D341Med (cell line): ENCODE results near the gene CPNE5.
A peak's percentile ranks its signal among the peaks of the same experiment; 100 is the strongest.

Experiments
- DNase-seq: peaks from one replicate; pipeline ENCODE4 v3.0.0; 2012; ENCODE audit warnings: low spot score

Gene CPNE5

DNA sequence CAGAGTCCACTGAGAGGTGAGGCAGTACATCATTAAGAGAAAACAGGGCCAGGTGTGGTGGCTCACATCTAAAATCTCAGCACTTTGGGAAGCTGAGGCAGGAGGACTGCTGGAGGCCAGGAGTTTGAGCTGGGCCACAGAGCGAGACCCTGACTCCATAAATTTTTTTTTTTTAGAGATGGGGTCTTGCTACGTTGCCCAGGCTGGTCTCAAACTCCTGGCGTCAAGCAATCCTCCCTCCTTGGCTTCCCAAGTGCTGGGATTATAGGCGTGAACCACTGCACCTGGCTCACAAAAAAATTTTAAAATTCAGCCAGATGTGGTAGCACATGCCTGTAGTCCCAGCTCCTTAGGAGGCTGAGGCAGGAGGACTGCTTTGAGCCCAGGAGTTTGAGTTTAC lies 18.1 kb upstream of the CPNE5 start:
- DNase-seq, result no peak

GRCh38 chr6:36856277-36856676 lies 17.0 kb upstream of the CPNE5 start:
- peak; percentile 12 for DNase-seq

DNA sequence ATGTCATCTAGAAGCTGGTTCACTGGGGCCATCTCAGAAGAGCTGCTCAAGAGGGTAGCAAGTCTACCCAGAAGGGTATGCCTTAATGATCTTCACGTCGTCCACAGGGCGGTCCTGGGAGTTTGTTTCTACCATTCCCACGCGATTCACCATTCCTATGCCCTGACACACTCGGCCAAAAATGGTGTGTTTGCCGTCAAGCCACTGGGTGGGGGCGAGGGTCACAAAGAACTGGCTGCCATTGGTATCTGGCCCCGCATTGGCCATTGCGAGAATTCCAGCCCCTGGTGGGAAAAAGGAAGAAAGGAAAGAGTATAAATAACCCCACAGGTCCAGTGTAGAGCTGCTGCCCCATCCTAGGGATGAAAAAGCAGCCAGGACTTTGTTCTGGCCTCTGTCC lies 16.5 kb upstream of the CPNE5 start:
- peak; percentile 8 for DNase-seq

GRCh38 chr6:36853325-36853724 lies 14.1 kb upstream of the CPNE5 start:
- DNase-seq, result no peak

GRCh38 chr6:36852481-36853147 lies 13.4 kb upstream of the CPNE5 start:
- DNase-seq, result no peak

- DNase-seq, result no peak
These were observed 12.4 kb upstream of the CPNE5 start for GRCh38 chr6:36851626-36852025.

DNA sequence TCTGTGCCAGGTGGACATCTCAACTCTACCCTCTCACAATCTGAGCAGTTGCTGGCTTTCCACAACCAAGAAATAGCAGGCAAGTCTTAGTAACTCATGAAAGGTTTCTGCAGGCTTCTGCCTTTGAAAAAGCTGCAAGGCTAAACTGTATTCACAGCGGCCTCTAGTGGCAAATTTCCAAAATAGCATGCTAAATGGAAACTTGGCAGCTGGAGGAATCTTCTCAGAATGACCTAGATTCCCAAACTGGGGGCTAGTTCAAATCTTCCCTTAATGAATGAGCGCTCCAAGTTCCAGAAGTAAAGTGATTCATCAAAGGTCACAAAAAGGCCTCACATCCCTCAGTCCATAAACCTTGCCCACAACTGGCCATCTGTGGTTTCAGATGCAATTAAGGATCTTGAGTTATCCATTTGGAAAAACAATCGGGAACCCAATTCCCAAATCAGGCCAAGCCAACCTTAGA lies 11.9 kb upstream of the CPNE5 start:
- DNase-seq, result peak; percentile 66

DNA sequence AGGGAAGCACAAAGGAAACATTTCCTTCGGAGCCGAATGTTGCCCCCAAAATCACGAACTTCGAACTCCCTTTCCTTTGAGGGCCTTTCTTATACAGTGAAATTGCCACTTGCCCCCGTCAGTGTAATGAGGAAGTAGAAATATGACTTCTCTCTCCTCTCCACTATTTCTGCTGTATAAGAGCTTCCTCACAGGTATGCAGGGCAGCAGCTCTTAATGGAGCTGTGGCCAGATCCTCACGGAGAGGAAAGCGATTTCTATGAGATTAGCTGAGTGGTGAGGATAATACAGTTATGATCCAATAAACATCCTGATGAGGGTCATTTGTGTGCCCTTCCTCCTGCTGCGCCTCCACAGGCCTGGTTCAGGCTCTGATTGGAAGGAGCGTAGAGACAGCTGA lies 10.8 kb upstream of the CPNE5 start:
- no peak for DNase-seq

DNA sequence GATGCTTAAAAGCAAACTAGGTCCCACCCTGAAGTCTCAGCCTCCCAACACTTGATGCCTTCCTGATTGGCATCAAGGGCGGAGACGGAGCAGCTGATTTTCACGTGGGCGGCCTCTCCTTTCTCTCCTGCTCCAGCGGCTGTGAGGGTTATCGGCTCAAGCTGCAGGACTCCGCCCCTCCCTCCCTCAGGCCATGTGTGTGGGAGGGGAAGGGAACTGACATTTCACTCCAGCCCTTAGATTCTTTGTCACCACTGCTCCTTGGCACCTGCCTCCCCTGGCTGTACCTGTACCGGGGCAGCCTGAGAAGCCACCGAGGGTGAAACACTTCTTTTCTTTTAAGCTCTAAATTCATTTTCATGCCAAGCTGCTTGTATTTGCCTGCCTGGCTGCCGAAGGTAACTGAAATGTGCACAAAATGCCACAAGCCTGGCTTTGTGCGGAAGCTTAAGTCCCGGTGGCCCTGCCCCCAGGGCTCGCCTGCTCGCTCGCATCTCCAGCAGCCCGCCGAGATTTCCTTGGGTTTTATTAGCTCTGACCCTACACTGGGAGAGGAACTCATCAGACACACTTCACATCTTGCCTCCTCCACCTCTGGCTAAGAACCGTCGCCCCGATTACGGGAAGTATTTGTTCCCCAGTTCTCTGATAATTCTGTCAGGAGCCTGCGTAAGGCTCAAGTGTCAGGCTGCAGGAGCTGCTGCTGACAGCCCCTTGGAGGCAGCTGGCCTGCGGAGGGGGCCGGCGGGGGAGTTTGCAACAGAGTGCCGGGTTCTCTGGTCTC lies 9.6 kb upstream of the CPNE5 start:
- peak; percentile 24 for DNase-seq

DNA sequence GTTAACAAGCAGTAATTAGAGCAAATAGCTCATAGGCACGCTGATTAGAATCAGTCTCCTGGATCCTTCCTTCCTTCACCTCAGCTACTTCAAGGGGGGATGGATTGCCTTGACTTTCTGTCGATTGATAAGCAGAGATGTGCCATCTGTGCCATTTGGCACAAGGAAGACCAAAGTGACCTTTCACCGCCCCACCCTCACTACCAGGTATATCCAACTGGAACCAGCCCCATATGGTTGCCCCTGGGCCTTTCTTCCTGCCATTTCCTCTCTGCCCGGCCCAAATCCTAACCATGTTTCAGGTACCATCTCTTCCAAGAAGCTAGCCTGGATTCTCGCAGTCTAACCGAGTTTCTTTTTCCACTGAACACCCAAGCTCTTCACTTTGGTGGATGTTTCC lies 8.7 kb upstream of the CPNE5 start:
- DNase-seq, result no peak

- no peak for DNase-seq
These were observed 7.9 kb upstream of the CPNE5 start for GRCh38 chr6:36847152-36847551.

DNA sequence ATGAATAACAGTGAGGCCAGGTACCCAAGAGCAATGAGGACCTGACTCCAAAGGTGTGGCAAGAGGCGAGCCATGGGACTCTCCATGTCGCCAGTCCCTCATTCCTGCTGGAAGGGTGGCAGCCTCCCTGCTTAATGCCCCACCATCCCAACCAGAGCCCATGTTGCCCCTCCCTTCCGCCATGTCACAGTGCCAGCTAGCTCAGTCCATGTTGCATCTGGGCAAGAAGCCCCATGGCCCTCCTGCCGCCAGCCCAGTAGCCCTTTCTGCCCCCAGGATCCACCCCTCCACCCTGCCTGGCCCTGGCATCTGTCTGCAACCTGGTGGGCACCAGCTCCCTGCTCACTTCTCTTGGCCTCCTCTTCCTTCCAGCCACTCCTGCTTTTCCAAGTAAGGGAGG lies 6.0 kb upstream of the CPNE5 start:
- no peak for DNase-seq

GRCh38 chr6:36844232-36845170 lies 5.3 kb upstream of the CPNE5 start:
- no peak for DNase-seq

- DNase-seq, result no peak
These were observed 3.9 kb upstream of the CPNE5 start for GRCh38 chr6:36843170-36843569.

- DNase-seq, result no peak
These were observed 2.5 kb upstream of the CPNE5 start for GRCh38 chr6:36841756-36842155.

DNA sequence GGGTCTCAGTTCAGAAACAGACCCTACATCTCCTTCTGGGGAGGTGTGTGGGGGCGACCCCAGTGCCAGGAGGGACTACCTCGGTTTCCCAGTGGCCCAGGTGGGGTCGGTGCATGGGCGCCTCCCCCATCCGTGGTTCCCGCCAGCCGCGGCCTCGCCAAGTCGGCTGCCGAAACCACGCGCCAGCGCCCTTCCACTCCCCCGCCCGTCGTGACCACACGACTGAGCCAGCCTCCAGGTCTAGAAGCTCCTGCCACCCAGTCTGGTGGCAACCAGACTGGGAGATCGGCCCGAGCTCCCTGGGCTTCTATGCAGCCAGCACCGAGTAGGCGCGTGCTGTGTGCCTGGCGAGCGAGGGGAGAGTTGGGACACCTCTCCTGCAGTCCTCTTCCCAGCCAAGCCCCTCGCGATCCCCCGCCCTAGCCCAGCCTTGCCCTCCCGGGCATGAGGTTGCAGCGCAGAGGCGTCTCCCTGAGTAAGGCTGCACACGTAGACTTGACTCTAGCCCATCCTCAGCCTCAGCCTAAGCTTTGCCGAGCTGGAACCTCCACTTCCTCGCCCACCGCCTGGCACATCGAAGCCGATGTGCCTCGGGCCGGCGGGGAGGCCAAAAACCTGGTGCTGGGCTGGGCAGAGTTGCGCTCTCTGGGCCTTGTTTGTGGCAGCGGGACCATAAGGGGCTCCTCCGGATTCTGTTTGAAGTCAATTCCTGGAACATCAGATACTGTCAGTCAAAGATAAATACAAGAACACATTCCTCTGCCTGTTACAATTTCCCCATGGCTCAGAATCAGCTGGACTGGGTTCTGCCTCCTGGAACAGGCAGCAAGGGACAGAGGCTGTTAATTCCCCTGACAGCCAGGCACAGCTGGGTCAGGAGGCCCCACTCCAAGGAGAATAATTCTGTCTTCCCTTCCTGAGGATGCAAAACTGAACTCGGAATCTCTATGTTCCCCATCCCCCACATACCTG lies 1.5 kb upstream of the CPNE5 start:
- DNase-seq, result no peak

- peak; percentile 89 for DNase-seq
These were observed 646 bp upstream of the CPNE5 start for GRCh38 chr6:36839749-36840431.

GRCh38 chr6:36837686-36838085 lies 1.6 kb downstream of the CPNE5 start:
- no peak for DNase-seq

- DNase-seq, result no peak
These were observed 2.3 kb downstream of the CPNE5 start for GRCh38 chr6:36837022-36837339.

DNA sequence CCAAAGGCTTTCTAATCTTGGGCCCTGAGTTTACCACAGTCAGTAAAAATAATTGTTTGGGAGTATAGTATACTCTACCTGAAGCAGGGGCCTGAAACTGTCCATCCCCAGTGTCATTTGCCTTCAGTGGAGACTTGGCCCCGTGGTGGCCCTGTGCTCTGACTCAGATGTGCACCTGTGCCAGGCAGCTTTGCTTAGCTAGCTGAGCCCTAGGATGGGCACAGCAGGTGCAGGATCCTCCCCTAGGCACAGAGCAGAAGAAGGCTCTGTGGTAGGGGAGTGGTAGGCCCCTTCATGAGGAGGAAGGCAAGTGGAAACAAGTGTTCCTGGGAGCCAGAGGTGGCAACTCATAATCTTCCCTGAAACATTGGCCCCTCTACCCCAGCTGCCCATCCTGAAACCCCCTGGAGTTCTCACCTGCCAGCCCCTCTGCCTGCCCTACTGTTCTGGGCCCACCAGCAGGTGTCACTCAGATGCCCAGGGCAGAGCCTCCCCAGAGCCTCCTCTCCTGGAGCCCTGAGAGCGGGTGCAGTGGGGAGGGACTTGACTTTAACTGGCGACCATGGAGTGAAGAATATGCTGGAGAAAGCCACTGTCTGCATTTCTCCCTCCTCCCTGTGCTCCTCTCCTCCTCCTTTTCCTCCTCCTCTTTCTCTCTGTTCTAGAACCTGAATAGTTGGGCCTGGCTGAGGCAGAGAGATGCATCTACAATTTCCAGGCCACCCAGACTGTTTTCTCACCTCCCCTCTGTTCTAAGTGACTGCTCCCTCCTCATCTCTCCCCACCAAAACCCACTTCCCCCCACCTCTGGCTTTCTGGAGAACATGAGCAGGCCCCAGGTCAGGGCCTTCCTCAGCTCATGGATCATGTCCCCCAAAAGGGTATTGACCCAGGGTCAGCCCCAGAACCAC lies 2.9 kb downstream of the CPNE5 start:
- DNase-seq, result no peak
